K562 (cell line): ENCODE results near the gene TENM4. TPM values are rescaled to one million over a fixed set of nuclear protein-coding genes. Genes with fewer than 3 reads are reported as not detected.

Experiments used
- ATAC-seq: fragments of 200-7000 bp; cut with Tn5 transposase; 3 replicates; pipeline ENCODE4 v1.9.1; 2020; ENCODE audit warnings: moderate library complexity
- BruUV-seq: library from RNA; stranded (reverse); fragments of 400-500 nt; replicated peaks from 2 replicates; lab custom pipeline; 2021; lab: Mats Ljungman, UMichigan
- CTCF ChIA-PET: fragments of 300-600 bp; formaldehyde crosslinking; extraction: SDS; loops from one replicate; lab custom pipeline; 2021; ENCODE audit warnings: low intra/inter-chr PET ratio; lab: Yijun Ruan, JAX
- POLR2A ChIA-PET: fragments of 300-600, 350-650 bp; sonication (Branson Sonifier 250); formaldehyde crosslinking; extraction: SDS; loops from one replicate; lab custom pipeline; 2021; ENCODE audit warnings: antibody characterized with exemption, inconsistent platforms; lab: Yijun Ruan, JAX
- DNase-seq, 4 experiments: peaks; one replicate each; pipeline versions ENCODE4 v3.0.0 to v3.0.0-alpha.2; 2011 to 2018; ENCODE audit warnings: low spot score in 3 of 4, mixed read lengths in 3 of 4; ENCODE audit errors: extremely low read depth in 1 of 4
- FAIRE-seq: peaks from 2 replicates; lab custom pipeline; 2011; peaks lifted over from hg19 to GRCh38; lab: Jason Lieb, UNC
- H2AFZ ChIP-seq: 2 replicates; pipeline ENCODE4 v1.6.0; 2011; ENCODE audit warnings: low read depth, low read length, control low read depth, inconsistent platforms
- H3K27ac ChIP-seq: fragments of 200-600 bp; 3 replicates; pipeline ENCODE4 v1.8.0; 2011; ENCODE audit warnings: low read depth, mild to moderate bottlenecking, control low read depth, inconsistent platforms, low read length, moderate library complexity, mixed read lengths; ENCODE audit errors: extremely low read depth
- H3K27me3 ChIP-seq, 2 experiments: fragments of 300-600 bp in 1 of 2; 2 replicates in 1 of 2; 3 replicates in 1 of 2; pipeline versions ENCODE4 v1.6.0 to v1.8.0; 2011; ENCODE audit warnings: inconsistent platforms in 2 of 2, low read length in 2 of 2, mild to moderate bottlenecking in 1 of 2, mixed read lengths in 1 of 2, moderate library complexity in 1 of 2; ENCODE audit not compliant: control insufficient read depth in 2 of 2, insufficient read depth in 2 of 2
- H3K36me3 ChIP-seq: fragments of 300-600 bp; 3 replicates; pipeline ENCODE4 v1.8.0; 2011; ENCODE audit warnings: mild to moderate bottlenecking, low read length, inconsistent platforms; ENCODE audit not compliant: control insufficient read depth, insufficient read depth
- H3K4me1 ChIP-seq, 2 experiments: fragments of 200-600 bp in 1 of 2; replicated peaks in 1 of 2; 2 replicates in 1 of 2; 3 replicates in 1 of 2; pipeline versions ENCODE4 v1.5.1 to v1.8.0; 2011; ENCODE audit warnings: inconsistent platforms in 2 of 2, low read length in 2 of 2, mild to moderate bottlenecking in 1 of 2, mixed read lengths in 1 of 2, moderate library complexity in 1 of 2; ENCODE audit not compliant: control insufficient read depth in 2 of 2, insufficient read depth in 2 of 2
- H3K4me2 ChIP-seq: 2 replicates; pipeline ENCODE4 v1.6.1; 2011; ENCODE audit warnings: low read length, control low read depth, inconsistent platforms, mixed read lengths; ENCODE audit not compliant: insufficient read depth
- H3K4me3 ChIP-seq: fragments of 200-600 bp; sonication (generic), shearing (Covaris generic); 2 replicates; pipeline ENCODE4 v1.5.1; 2016; ENCODE audit warnings: control low read depth, inconsistent platforms
- H3K79me2 ChIP-seq: fragments of 200-600 bp; 3 replicates; pipeline ENCODE4 v1.8.0; 2011; ENCODE audit warnings: low read length, inconsistent platforms; ENCODE audit not compliant: control insufficient read depth, insufficient read depth
- H3K9ac ChIP-seq, 2 experiments: 2 replicates each; pipeline versions ENCODE4 v1.6.0 to v1.6.1; 2011; ENCODE audit warnings: low read depth in 2 of 2, low read length in 2 of 2, control low read depth in 1 of 2, inconsistent platforms in 1 of 2, mild to moderate bottlenecking in 1 of 2, mixed read lengths in 1 of 2; ENCODE audit not compliant: insufficient read depth in 1 of 2
- H3K9me1 ChIP-seq: one replicate; pipeline ENCODE4 v1.6.0; 2011; ENCODE audit warnings: inconsistent platforms, mild to moderate bottlenecking, low read length, moderate library complexity; ENCODE audit not compliant: control insufficient read depth, insufficient read depth
- H3K9me3 ChIP-seq: replicated peaks from 2 replicates; pipeline ENCODE4 v1.5.1; 2011; ENCODE audit warnings: low read depth, low read length, inconsistent platforms; ENCODE audit not compliant: control insufficient read depth, insufficient read depth
- H4K20me1 ChIP-seq: replicated peaks from 2 replicates; pipeline ENCODE4 v1.6.1; 2011; ENCODE audit warnings: low read length, inconsistent platforms, mixed read lengths; ENCODE audit not compliant: control insufficient read depth, insufficient read depth
- ATF7 ChIP-seq: fragments of 450-650 bp; IDR thresholded peaks from 2 replicates; pipeline ENCODE4 v1.7.1; 2014; ENCODE audit warnings: mild to moderate bottlenecking, moderate library complexity
- RBM34 ChIP-seq: fragments of 200-400 bp; formaldehyde crosslinking; IDR thresholded peaks from 2 replicates; pipeline ENCODE4 v1.6.1; 2018; ENCODE audit warnings: low read length, borderline replicate concordance; ENCODE audit not compliant: insufficient read depth
- ZNF140 ChIP-seq: fragments of 250-450 bp; sonication (Bioruptor Pico); IDR thresholded peaks from 2 replicates; pipeline ENCODE4 v1.8.0; 2021; ENCODE audit warnings: moderate library complexity, mild to moderate bottlenecking, inconsistent platforms
- ZNF232 ChIP-seq: sonication (generic); formaldehyde crosslinking; IDR thresholded peaks from 2 replicates; pipeline ENCODE4 v1.8.0; 2022; ENCODE audit warnings: mild to moderate bottlenecking, missing genetic modification reagents
- WGBS: fragments of 100-300 bp; shearing (Covaris generic); methylation state at CpG from one replicate; pipeline ENCODE4 v1.1.6; 2016; ENCODE audit warnings: low coverage, mixed read lengths; ENCODE audit not compliant: insufficient coverage; ENCODE audit errors: missing lambda C conversion rate; 5-methylcytosine and 5-hydroxymethylcytosine counted together
- in situ Hi-C: fragments of 300-500 bp; cut with MboI; formaldehyde crosslinking; loops from 4 replicates; pipeline ENCODE4 v1.15.0; 2018; ENCODE audit warnings: inconsistent platforms, mixed read lengths
- intact Hi-C: fragments of 100-400 bp; cut with micrococcal nuclease; formaldehyde crosslinking; loops from 2 replicates; pipeline ENCODE4 v1.14.2; 2022
- polyA plus RNA-seq, 8 experiments: library from polyadenylated mRNA; depleted of rRNA in 4 of 8; stranded (reverse) in 5 of 8; unstranded in 3 of 8; fragments of >200 nt; fragmentation: Nextera tagmentation in 2 of 8; fragmentation: Illumina TruSeq in 1 of 8; extraction: Ambion mirVana in 2 of 8; extraction: Trizol in 1 of 8; gene quantifications; 2 replicates each; pipeline versions ENCODE4 v1.2.1 to v1.2.3, GENCODE V29; 2011 to 2014; ENCODE audit warnings: inconsistent platforms in 1 of 8, missing spikeins in 1 of 8
- total RNA-seq, 7 experiments: library from RNA; depleted of rRNA in 6 of 7; stranded (reverse); fragments of >200 nt in 6 of 7; fragmentation: Illumina TruSeq in 2 of 7; extraction: Trizol in 2 of 7; gene quantifications; 2 replicates each; pipeline versions ENCODE4 v1.2.1 to v1.2.3, GENCODE V29; 2011 to 2021; ENCODE audit warnings: low replicate concordance in 1 of 7
- TF ChIP-seq, protein P1 (sequence below): fragments of 250-450 bp; sonication (Bioruptor Pico); IDR thresholded peaks from 2 replicates; pipeline ENCODE4 v1.4.0; 2020

TENM4 gene
- total and polyA plus RNA-seq, 9 of the 15 experiments (the other 6 are each of a cell fraction or from before 2014, with no cell fraction given), result 0.16 TPM; not detected in 8

DNA sequence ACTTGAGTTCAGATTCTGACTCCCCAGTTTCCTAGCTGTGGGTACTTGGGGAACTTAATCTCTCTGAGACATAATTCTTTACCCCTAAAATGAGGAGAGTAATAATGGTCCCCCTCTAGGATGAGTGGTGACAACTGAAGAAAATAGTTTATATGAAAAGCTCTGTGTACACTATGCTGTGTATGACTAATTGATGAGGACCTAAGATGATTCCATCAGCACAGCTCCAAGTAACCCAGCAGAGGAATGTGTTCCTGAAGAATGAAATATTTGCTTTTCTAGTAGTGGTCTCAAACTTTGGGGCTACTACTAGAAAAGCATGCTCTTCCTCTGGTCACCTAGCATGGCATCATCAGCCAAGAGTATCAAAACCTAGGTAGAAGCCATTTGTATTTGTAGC lies 648.9 kb downstream of the TENM4 start (continued):
- TF ChIP-seq RBM34, result no peak
- TF ChIP-seq, protein P1, sequence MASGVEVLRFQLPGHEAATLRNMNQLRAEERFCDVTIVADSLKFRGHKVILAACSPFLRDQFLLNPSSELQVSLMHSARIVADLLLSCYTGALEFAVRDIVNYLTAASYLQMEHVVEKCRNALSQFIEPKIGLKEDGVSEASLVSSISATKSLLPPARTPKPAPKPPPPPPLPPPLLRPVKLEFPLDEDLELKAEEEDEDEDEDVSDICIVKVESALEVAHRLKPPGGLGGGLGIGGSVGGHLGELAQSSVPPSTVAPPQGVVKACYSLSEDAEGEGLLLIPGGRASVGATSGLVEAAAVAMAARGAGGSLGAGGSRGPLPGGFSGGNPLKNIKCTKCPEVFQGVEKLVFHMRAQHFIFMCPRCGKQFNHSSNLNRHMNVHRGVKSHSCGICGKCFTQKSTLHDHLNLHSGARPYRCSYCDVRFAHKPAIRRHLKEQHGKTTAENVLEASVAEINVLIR (CRISPR knock-in tag), result no peak
- TF ChIP-seq, all 486 proteins: peak for 0

DNA sequence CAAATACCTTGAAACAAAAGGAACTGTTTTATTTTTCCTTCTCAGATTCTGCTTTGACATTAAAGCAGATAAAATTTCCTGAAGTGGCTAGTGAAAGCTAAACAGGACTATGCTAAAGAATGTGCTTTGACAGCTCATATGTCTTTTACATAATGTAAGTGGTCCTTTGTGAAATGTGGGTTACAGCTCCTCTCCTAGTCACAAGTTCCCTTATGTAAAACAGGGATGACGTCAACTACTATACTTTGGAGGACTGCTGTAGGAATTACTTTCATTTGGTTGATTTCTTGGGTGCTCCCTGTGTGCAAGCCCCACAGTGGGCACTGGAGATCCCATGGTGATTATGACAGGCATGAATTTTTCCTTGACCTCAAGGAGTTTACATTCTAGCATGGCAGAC lies 649.6 kb downstream of the TENM4 start:
- no peak overlapping the region for H3K27ac ChIP-seq
- no peak overlapping the region for H2AFZ ChIP-seq
- intact Hi-C loops (loop anchor here (10.0 kb wide), 2 partner anchors 146 to 174 kb away; no protein-coding TSS in a partner anchor), in situ Hi-C loops (no loop called here)
- H3K4me1 ChIP-seq, result 0 out of 5 replicates have a peak, but pooled peaks cover 0 to 3% of the 10 kb centered on the region in 2 experiments
- no peaks in the 10 kb centered on the region for H3K9me1 ChIP-seq
- no peak overlapping the region for H3K4me2 ChIP-seq
- H4K20me1 ChIP-seq, result no peaks in the 10 kb centered on the region
- TF ChIP-seq ATF7 (no peak), ZNF140 (CRISPR knock-in tag) (no peak), ZNF232 (CRISPR knock-in tag) (no peak)
- no peaks in the 10 kb centered on the region for H3K9me3 ChIP-seq
- ATAC-seq, result no peak
- no TSS peak for BruUV-seq
- no peak overlapping the region for H3K4me3 ChIP-seq
- no peaks in the 10 kb centered on the region for H3K79me2 ChIP-seq
- DNase-seq, result no peak
- no peak overlapping the region for H3K9ac ChIP-seq
- ChIA-PET CTCF (no interaction called here), POLR2A (interaction anchor here (0.6 kb wide), 1 partner anchor 460 kb away, joined by 3 read pairs; no protein-coding TSS in a partner anchor)
- FAIRE-seq, result no peak
- H3K27me3 ChIP-seq, result peaks cover 0 to 22% of the 10 kb centered on the region in 2 experiments; a peak in 2 of 5 replicates
- no peaks in the 10 kb centered on the region for H3K36me3 ChIP-seq
- 0% methylated on average over 1 of the region's 1 CpG for WGBS
